GM12892 (cell line): ENCODE data around the gene SIPA1L3.
A peak's percentile ranks its signal among the peaks of the same experiment; 100 is the strongest.

ENCODE experiments used
- POLR2AphosphoS5 ChIP-seq: IDR thresholded peaks from 2 replicates; pipeline ENCODE4 v1.6.1; 2011; ENCODE audit warnings: low read depth, low read length, control low read depth
- TAF1 ChIP-seq: IDR thresholded peaks from 2 replicates; pipeline ENCODE4 v1.6.1; 2011; ENCODE audit warnings: low read depth, mild to moderate bottlenecking, control low read depth, low read length, borderline replicate concordance

- TF ChIP-seq TAF1, result no peak
- TF ChIP-seq POLR2AphosphoS5, result peak; percentile 39; the same call in 1 of the 2 replicates
Observed at GRCh38 chr19:38224014-38224862, 317.2 kb downstream of the SIPA1L3 start, which contains the start of gene DPF1.
